Lower leg skin (tissue), 3 donors: Measurements from ENCODE around the gene TSEN2.

Experiments
- POLR2A ChIP-seq, 2 donors: fragments of 450-650 bp; IDR thresholded peaks; one replicate each; pipeline ENCODE4 v1.6.1; 2016 to 2017; ENCODE audit warnings: antibody characterized with exemption in 2 of 2, mild to moderate bottlenecking in 1 of 2, moderate library complexity in 1 of 2
- TF ChIP-seq, protein P1 (sequence below), 3 donors: fragments of 450-650 bp; IDR thresholded peaks; one replicate each; pipeline ENCODE4 v1.5.1; 2016; ENCODE audit warnings: antibody characterized with exemption in 3 of 3, mild to moderate bottlenecking in 3 of 3, moderate library complexity in 2 of 3

DNA sequence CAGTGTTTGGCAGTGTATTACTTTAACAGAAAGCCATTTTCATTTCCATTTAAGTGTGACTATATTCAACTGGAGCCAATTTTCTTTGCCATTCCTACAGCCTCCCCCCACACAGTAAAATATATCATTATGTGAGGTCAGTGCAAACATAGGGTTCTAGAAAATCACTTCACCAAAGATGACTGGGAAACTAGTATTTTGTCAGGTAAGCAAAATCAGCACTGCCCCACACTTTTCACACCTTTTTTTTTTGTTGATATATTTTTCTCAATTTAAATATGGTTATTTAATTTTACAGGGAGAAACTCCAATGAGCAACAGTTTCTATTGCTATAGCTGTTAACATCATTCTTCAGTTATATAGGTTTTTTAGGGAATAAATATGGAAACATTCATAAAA, 31.4 kb downstream of the TSEN2 start:
- TF ChIP-seq, protein P1, sequence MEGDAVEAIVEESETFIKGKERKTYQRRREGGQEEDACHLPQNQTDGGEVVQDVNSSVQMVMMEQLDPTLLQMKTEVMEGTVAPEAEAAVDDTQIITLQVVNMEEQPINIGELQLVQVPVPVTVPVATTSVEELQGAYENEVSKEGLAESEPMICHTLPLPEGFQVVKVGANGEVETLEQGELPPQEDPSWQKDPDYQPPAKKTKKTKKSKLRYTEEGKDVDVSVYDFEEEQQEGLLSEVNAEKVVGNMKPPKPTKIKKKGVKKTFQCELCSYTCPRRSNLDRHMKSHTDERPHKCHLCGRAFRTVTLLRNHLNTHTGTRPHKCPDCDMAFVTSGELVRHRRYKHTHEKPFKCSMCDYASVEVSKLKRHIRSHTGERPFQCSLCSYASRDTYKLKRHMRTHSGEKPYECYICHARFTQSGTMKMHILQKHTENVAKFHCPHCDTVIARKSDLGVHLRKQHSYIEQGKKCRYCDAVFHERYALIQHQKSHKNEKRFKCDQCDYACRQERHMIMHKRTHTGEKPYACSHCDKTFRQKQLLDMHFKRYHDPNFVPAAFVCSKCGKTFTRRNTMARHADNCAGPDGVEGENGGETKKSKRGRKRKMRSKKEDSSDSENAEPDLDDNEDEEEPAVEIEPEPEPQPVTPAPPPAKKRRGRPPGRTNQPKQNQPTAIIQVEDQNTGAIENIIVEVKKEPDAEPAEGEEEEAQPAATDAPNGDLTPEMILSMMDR (IDR thresholded peaks at IDR 0.05), result no peak
- TF ChIP-seq POLR2A (IDR thresholded peaks at IDR 0.05), result no peak
